ENCODE results near the gene TRIM51. TPM values are rescaled to one million over a fixed set of nuclear protein-coding genes. Genes with fewer than 3 reads are reported as not detected.
"Not testable (repeated sequence)": the region's sequence is repeated elsewhere in the genome, so short reads cannot be mapped to it uniquely, and the experiment has no call there.

The TRIM51 gene
- not detected for total RNA-seq

GRCh38 chr11:55882997-55883396 lies at the start of gene TRIM51:
Gene TRIM51 (plus strand): TSS chr11:55883297. CDS start chr11:55885429, 2,132 bp downstream.
- DNase-seq (ENCODE audit: low read depth in 2 of 3, low spot score in 2 of 3) = not testable (repeated sequence)

GRCh38 chr11:55838452-55838851 lies 44.6 kb upstream of the TRIM51 start, which contains the start of gene OR5D16:
Gene OR5D16 (plus strand): TSS chr11:55838752. CDS start chr11:55838752, 0 bp downstream.
- DNase-seq (ENCODE audit: low read depth in 2 of 3, low spot score in 2 of 3) = no peak

GRCh38 chr11:55847453-55847852 lies 35.6 kb upstream of the TRIM51 start:
- DNase-seq (ENCODE audit: low read depth in 2 of 3, low spot score in 2 of 3) = no peak

GRCh38 chr11:55849037-55849436 lies 34.1 kb upstream of the TRIM51 start:
- no peak for DNase-seq (ENCODE audit: low read depth in 2 of 3, low spot score in 2 of 3)

- no peak for DNase-seq (ENCODE audit: low read depth in 2 of 3, low spot score in 2 of 3)
These were observed 31.0 kb upstream of the TRIM51 start for GRCh38 chr11:55852141-55852540.

GRCh38 chr11:55854704-55855103 lies 28.4 kb upstream of the TRIM51 start:
- DNase-seq (ENCODE audit: low read depth in 2 of 3, low spot score in 2 of 3) = no peak

- DNase-seq (ENCODE audit: low read depth in 2 of 3, low spot score in 2 of 3) = not testable (repeated sequence)
These were observed 15.7 kb upstream of the TRIM51 start for GRCh38 chr11:55867354-55867753.

GRCh38 chr11:55872731-55873130 lies 10.4 kb upstream of the TRIM51 start:
- DNase-seq (ENCODE audit: low read depth in 2 of 3, low spot score in 2 of 3) = not testable (repeated sequence)

GRCh38 chr11:55873146-55873545 lies 10.0 kb upstream of the TRIM51 start:
- DNase-seq (ENCODE audit: low read depth in 2 of 3, low spot score in 2 of 3) = not testable (repeated sequence)

GRCh38 chr11:55884995-55885394 lies 1.9 kb downstream of the TRIM51 start:
- not testable (repeated sequence) for DNase-seq (ENCODE audit: low read depth in 2 of 3, low spot score in 2 of 3)

- DNase-seq (ENCODE audit: low read depth in 2 of 3, low spot score in 2 of 3) = not testable (repeated sequence)
These were observed 2.4 kb downstream of the TRIM51 start for GRCh38 chr11:55885481-55885880.

GRCh38 chr11:55895216-55895615 lies 12.1 kb downstream of the TRIM51 start:
- DNase-seq (ENCODE audit: low read depth in 2 of 3, low spot score in 2 of 3) = no peak

- DNase-seq (ENCODE audit: low read depth in 2 of 3, low spot score in 2 of 3) = no peak
These were observed 19.2 kb downstream of the TRIM51 start for GRCh38 chr11:55902308-55902707.

- DNase-seq (ENCODE audit: low read depth in 2 of 3, low spot score in 2 of 3) = no peak
These were observed 31.4 kb downstream of the TRIM51 start, which contains the start of gene OR5W2 for GRCh38 chr11:55914482-55914881. Gene OR5W2 (minus strand): TSS chr11:55914582. CDS start chr11:55914582, 0 bp downstream.

- no peak for DNase-seq (ENCODE audit: low read depth in 2 of 3, low spot score in 2 of 3)
These were observed 37.4 kb downstream of the TRIM51 start for GRCh38 chr11:55920537-55920936.

- DNase-seq (ENCODE audit: low read depth in 2 of 3, low spot score in 2 of 3) = no peak
These were observed 53.2 kb downstream of the TRIM51 start, which contains the start of gene OR5I1 for GRCh38 chr11:55936300-55936699. Gene OR5I1 (minus strand): TSS chr11:55936400. CDS start chr11:55936400, 0 bp downstream.

Small RNA genes within 50 kb of the gene (small RNA-seq; reads per million reads assigned to genes)
- gene AC036111.3 = not detected

Other genes with a start within 250 kb of the TRIM51 start
- not detected for gene OR4P4, start 248.2 kb upstream of the TRIM51 start, total RNA-seq
- gene OR4S2, start 235.0 kb upstream of the TRIM51 start, total RNA-seq = not detected
- gene OR4C6, start 221.1 kb upstream of the TRIM51 start, total RNA-seq = not detected
- gene OR5D13, start 109.9 kb upstream of the TRIM51 start, total RNA-seq = not detected
- gene OR5D14, start 87.7 kb upstream of the TRIM51 start, total RNA-seq = not detected
- not detected for gene OR5L1, start 71.9 kb upstream of the TRIM51 start, total RNA-seq
- not detected for gene OR5D18, start 63.7 kb upstream of the TRIM51 start, total RNA-seq
- gene OR5L2, start 56.1 kb upstream of the TRIM51 start, total RNA-seq = not detected
- not detected for gene OR5D16, start 44.5 kb upstream of the TRIM51 start, total RNA-seq
- not detected for gene OR5W2, start 31.3 kb downstream of the TRIM51 start, total RNA-seq
- gene OR5I1, start 53.1 kb downstream of the TRIM51 start, total RNA-seq = not detected
- gene OR10AG1, start 86.6 kb downstream of the TRIM51 start, total RNA-seq = not detected
- gene OR5F1, start 111.3 kb downstream of the TRIM51 start, total RNA-seq = not detected
- not detected for gene OR5AS1, start 144.4 kb downstream of the TRIM51 start, total RNA-seq
- gene OR8I2, start 210.0 kb downstream of the TRIM51 start, total RNA-seq = not detected
- under 0.01 TPM for gene OR8H2, start 220.4 kb downstream of the TRIM51 start, total RNA-seq
- gene OR8H3, start 239.1 kb downstream of the TRIM51 start, total RNA-seq = not detected